Loucy (cell line): ENCODE measurements around the gene PDE4D.

Experiments used
- H2AFZ ChIP-seq: fragments of 200-600 bp; sonication (generic); 2 replicates; pipeline ENCODE4 v1.6.0; 2016; ENCODE audit warnings: antibody characterized with exemption, mild to moderate bottlenecking, low read length, moderate library complexity
- H3F3A ChIP-seq: fragments of 200-600 bp; 2 replicates; pipeline ENCODE4 v1.6.0; 2016; ENCODE audit warnings: antibody characterized with exemption, low read depth, mild to moderate bottlenecking
- H3K27me3 ChIP-seq: fragments of 200-600 bp; sonication (generic); 2 replicates; pipeline ENCODE4 v1.6.1; 2014; ENCODE audit warnings: low read length, mild to moderate bottlenecking; ENCODE audit not compliant: insufficient read depth, poor library complexity, severe bottlenecking
- H3K36me3 ChIP-seq: fragments of 200-600 bp; sonication (generic); 2 replicates; pipeline ENCODE4 v1.6.1; 2016; ENCODE audit warnings: low read length; ENCODE audit not compliant: insufficient read depth
- H3K4me1 ChIP-seq: fragments of 200-600 bp; sonication (generic); 2 replicates; pipeline ENCODE4 v1.5.1; 2014; ENCODE audit warnings: low read length, mild to moderate bottlenecking; ENCODE audit not compliant: insufficient read depth, poor library complexity, severe bottlenecking
- H3K4me2 ChIP-seq: fragments of 200-600 bp; sonication (generic); 2 replicates; pipeline ENCODE4 v1.6.0; 2014; ENCODE audit warnings: antibody characterized with exemption, low read length, low read depth, mild to moderate bottlenecking; ENCODE audit not compliant: poor library complexity, severe bottlenecking
- H3K4me3 ChIP-seq: fragments of 200-600 bp; sonication (generic); 2 replicates; pipeline ENCODE4 v1.5.1; 2014; ENCODE audit warnings: low read length, mild to moderate bottlenecking, mixed read lengths; ENCODE audit not compliant: poor library complexity, severe bottlenecking
- H3K79me2 ChIP-seq: fragments of 200-600 bp; sonication (generic); 2 replicates; pipeline ENCODE4 v1.6.1; 2014; ENCODE audit warnings: low read length; ENCODE audit not compliant: insufficient read depth
- H3K9ac ChIP-seq: fragments of 200-600 bp; sonication (generic); 2 replicates; pipeline ENCODE4 v1.6.0; 2014; ENCODE audit warnings: mild to moderate bottlenecking, low read depth, low read length, moderate library complexity; ENCODE audit not compliant: poor library complexity, severe bottlenecking
- H3K9me2 ChIP-seq: fragments of 200-600 bp; sonication (generic); replicated peaks from 2 replicates; pipeline ENCODE4 v1.6.1; 2016; ENCODE audit warnings: low read depth, low read length, mixed read lengths
- H3K9me3 ChIP-seq: fragments of 200-600 bp; sonication (generic); 2 replicates; pipeline ENCODE4 v1.6.1; 2014; ENCODE audit warnings: mild to moderate bottlenecking, antibody characterized with exemption, low read length, low read depth; ENCODE audit not compliant: insufficient read depth
- H4K20me1 ChIP-seq: fragments of 200-600 bp; sonication (generic); 2 replicates; pipeline ENCODE4 v1.6.0; 2014; ENCODE audit warnings: antibody characterized with exemption, low read length, mild to moderate bottlenecking; ENCODE audit not compliant: insufficient read depth, poor library complexity, severe bottlenecking
- CTCF ChIP-seq: fragments of 200-600 bp; sonication (generic); conservative IDR thresholded peaks from 2 replicates; pipeline ENCODE4 v1.5.1; 2014; ENCODE audit warnings: mild to moderate bottlenecking, antibody characterized with exemption, low read length
- EZH2phosphoT487 ChIP-seq: fragments of 200-600 bp; IDR thresholded peaks from 2 replicates; pipeline ENCODE4 v1.6.1; 2018; ENCODE audit warnings: antibody characterized with exemption, mild to moderate bottlenecking, moderate library complexity, borderline replicate concordance

PDE4D gene

DNA sequence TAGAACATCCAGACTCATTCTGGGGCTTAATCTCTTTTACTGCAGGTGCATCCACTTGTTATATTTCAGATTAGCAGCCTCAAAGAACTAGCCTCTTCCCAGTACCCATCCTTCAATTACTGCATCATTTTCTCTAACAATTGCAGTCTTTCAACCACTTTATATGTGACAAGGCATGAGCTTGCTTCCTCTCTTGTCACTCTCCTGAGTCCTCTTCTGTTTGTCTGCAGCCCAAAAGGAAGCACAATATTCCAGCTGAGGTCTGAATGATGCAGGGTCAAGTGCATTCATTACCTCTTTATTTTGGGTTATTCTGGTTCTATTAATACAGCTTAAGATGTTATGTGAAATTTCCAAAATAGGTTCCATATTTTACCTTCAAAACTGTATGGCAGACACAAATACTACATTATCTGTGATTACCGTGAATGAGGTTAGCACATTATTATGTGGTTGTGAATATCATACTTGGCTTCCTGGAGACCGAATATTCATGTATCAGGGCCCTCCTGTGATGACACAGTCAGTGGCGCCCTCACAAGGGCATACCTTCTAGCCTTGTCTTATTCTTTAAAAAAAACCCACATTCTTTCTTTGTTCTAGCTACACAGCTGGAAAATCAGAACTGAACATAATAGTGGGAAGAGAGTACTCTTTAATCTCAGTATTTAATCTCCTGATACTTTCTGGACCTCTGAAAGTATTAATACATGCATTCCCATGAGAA is 323.8 kb downstream of the PDE4D start:
- H3K4me1 ChIP-seq, result peaks cover 18% of the 10 kb centered on the region
- H3K9ac ChIP-seq, result no peak overlapping the region
- no peaks in the 10 kb centered on the region for H3K27me3 ChIP-seq
- H3K79me2 ChIP-seq, result no peaks in the 10 kb centered on the region
- TF ChIP-seq CTCF, result peak; percentile 67
- TF ChIP-seq EZH2phosphoT487, result no peak
- no peaks in the 10 kb centered on the region for H3F3A ChIP-seq
- no peak overlapping the region for H3K4me2 ChIP-seq
- H3K36me3 ChIP-seq, result no peaks in the 10 kb centered on the region
- no peaks in the 10 kb centered on the region for H3K9me2 ChIP-seq
- no peaks in the 10 kb centered on the region for H4K20me1 ChIP-seq
- no peak overlapping the region for H3K4me3 ChIP-seq
- no peaks in the 10 kb centered on the region for H3K9me3 ChIP-seq
- H2AFZ ChIP-seq, result no peak overlapping the region

DNA sequence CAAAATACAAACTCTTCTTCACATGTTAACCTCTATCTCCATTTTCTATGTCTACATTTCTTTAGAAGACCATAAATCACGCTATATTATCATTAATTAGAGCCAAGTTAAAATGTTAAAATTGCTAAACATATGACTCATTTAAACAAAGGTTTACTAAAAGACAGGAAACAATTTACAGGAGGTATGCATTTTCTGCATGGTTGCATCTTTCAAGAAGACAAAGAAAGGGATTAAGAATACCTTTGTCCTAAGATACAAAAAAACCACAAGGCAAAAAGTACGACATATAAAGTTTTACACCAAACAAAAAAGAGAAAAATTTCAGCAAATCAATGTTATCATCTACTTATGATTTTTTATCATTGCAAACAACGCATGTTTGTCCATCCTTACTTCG is 324.4 kb downstream of the PDE4D start:
- H3K36me3 ChIP-seq, result no peaks in the 10 kb centered on the region
- no peak overlapping the region for H3K4me3 ChIP-seq
- no peaks in the 10 kb centered on the region for H3K9me2 ChIP-seq
- H3K4me1 ChIP-seq, result peaks cover 14% of the 10 kb centered on the region
- no peak overlapping the region for H3K9ac ChIP-seq
- H3F3A ChIP-seq, result no peaks in the 10 kb centered on the region
- H3K9me3 ChIP-seq, result no peaks in the 10 kb centered on the region
- no peak overlapping the region for H3K4me2 ChIP-seq
- TF ChIP-seq CTCF (no peak), EZH2phosphoT487 (no peak)
- no peak overlapping the region for H2AFZ ChIP-seq
- H3K27me3 ChIP-seq, result no peaks in the 10 kb centered on the region
- no peaks in the 10 kb centered on the region for H4K20me1 ChIP-seq
- no peaks in the 10 kb centered on the region for H3K79me2 ChIP-seq

DNA sequence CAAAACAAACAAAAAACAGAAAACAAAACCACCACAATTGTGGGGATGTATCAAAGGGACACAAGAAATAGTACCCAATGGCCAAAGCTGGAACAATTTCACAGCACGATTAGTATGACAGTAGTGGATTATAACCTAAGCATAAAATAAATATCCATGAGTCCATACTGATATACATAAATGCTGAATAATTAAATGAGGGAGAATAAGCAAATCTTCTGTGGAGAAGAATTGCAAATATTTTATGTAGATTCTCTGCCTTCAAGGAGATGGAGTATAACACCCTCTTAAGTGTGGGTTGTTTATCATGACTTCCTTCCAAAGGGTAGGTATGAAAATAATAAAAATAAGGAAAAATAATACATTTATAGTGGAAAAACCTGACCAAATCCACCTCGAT is 325.4 kb downstream of the PDE4D start:
- no peaks in the 10 kb centered on the region for H3K9me3 ChIP-seq
- H3K9ac ChIP-seq, result no peak overlapping the region
- no peaks in the 10 kb centered on the region for H3K27me3 ChIP-seq
- no peak overlapping the region for H3K4me2 ChIP-seq
- peaks cover 23% of the 10 kb centered on the region for H3K4me1 ChIP-seq
- no peaks in the 10 kb centered on the region for H3F3A ChIP-seq
- no peaks in the 10 kb centered on the region for H3K36me3 ChIP-seq
- no peaks in the 10 kb centered on the region for H3K9me2 ChIP-seq
- no peaks in the 10 kb centered on the region for H3K79me2 ChIP-seq
- H3K4me3 ChIP-seq, result no peak overlapping the region
- no peaks in the 10 kb centered on the region for H4K20me1 ChIP-seq
- no peak overlapping the region for H2AFZ ChIP-seq
- TF ChIP-seq EZH2phosphoT487 (no peak), CTCF (no peak)
